Esophagus (tissue), 2 donors: Measurements from ENCODE around the gene RABGAP1L. TPM values are rescaled to one million over a fixed set of nuclear protein-coding genes. Genes with fewer than 3 reads are reported as not detected.
"Not testable (repeated sequence)": the region's sequence is repeated elsewhere in the genome, so short reads cannot be mapped to it uniquely, and the experiment has no call there.

ENCODE experiments used
- H3K27ac ChIP-seq, 2 donors: one replicate each; pipeline ENCODE4 v1.5.1; 2013; ENCODE audit warnings: low read depth in 2 of 2, mild to moderate bottlenecking in 2 of 2, inconsistent platforms in 1 of 2, low read length in 1 of 2, moderate library complexity in 1 of 2
- H3K27me3 ChIP-seq, 2 donors: one replicate each; pipeline ENCODE4 v1.6.1; 2013; ENCODE audit warnings: low read length in 2 of 2, control low read depth in 1 of 2, mild to moderate bottlenecking in 1 of 2; ENCODE audit not compliant: insufficient read depth in 2 of 2, control insufficient read depth in 1 of 2
- H3K36me3 ChIP-seq, 2 donors: one replicate each; pipeline ENCODE4 v1.6.1; 2013; ENCODE audit warnings: low read length in 1 of 2; ENCODE audit not compliant: control insufficient read depth in 2 of 2, insufficient read depth in 2 of 2
- H3K4me1 ChIP-seq, 2 donors: one replicate each; pipeline ENCODE4 v1.6.1; 2013; ENCODE audit warnings: low read length in 1 of 2; ENCODE audit not compliant: control insufficient read depth in 2 of 2, insufficient read depth in 2 of 2
- H3K4me3 ChIP-seq, 2 donors: one replicate each; pipeline ENCODE4 v1.5.1; 2013; ENCODE audit warnings: low read length in 2 of 2, mild to moderate bottlenecking in 2 of 2, low read depth in 1 of 2, moderate library complexity in 1 of 2
- H3K9me3 ChIP-seq, 2 donors: one replicate each; pipeline ENCODE4 v1.6.1; 2013; ENCODE audit warnings: mild to moderate bottlenecking in 2 of 2, low read depth in 1 of 2, low read length in 1 of 2, moderate library complexity in 1 of 2; ENCODE audit not compliant: control insufficient read depth in 2 of 2, insufficient read depth in 1 of 2
- WGBS, 2 donors: extraction: QIAGEN DNeasy Blood & Tissue Kit; methylation state at CpG; one replicate each; pipeline ENCODE4 v1.1.7; 2013; 5-methylcytosine and 5-hydroxymethylcytosine counted together
- polyA plus RNA-seq, 2 donors: library from polyadenylated mRNA; stranded (reverse); fragments of 200-250 nt; gene quantifications; one replicate each; pipeline ENCODE4 v1.2.3, GENCODE V29; 2013
- donor health status: healthy with polysubstance abuse.
- donor health status: Bipolar disorder and iron deficiency.

The RABGAP1L gene
- polyA plus RNA-seq, 2 donors = 9.2 to 13.0 TPM

DNA sequence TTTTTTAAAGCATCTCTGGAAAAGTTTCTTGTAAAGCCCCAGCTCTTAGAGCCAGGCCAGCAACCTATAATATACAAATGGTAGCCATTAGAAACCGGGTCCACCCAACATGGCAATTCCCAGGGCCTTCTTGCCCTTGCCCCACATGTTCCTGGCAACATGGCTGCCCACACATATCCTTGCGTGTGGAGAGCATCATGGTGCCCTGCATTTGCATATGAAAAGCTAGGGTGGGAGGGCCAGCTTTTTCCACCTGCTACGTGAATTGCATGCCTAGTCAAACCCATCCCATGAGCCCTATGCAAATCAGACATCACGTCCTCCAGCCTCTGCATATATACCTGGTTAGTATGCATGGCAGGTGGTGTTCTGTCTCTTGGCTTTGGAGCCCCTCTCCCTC lies 88.2 kb downstream of the RABGAP1L start:
- H3K27ac ChIP-seq = no peak overlapping the region
- 95 to 97% methylated on average over 4 of the region's 4 CpGs for WGBS, 2 donors
- no peaks in the 10 kb centered on the region for H3K4me1 ChIP-seq
- H3K4me3 ChIP-seq = no peak overlapping the region
- H3K36me3 ChIP-seq = peaks cover 0 to 2% of the 10 kb centered on the region in 2 donors
- no peaks in the 10 kb centered on the region for H3K27me3 ChIP-seq
- H3K9me3 ChIP-seq = no peaks in the 10 kb centered on the region

DNA sequence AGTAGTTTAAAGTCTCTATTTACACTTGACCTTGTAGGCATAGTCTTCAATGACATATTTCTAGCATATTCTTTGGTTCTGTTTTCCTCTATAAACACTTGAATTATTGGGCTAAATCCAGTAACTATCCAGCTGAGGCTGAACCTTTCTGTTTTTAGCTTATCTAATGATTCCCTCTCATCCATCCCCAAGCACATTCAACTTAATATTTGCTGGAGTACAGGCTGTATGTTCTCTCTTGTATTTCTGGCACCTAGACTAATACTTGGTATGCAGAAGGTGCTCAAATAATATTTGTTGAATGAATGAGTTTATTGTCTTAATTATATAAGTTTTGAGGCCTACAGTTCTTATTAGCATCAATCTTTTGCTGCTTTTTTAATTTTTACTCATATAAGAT lies 88.7 kb downstream of the RABGAP1L start:
- H3K9me3 ChIP-seq = no peaks in the 10 kb centered on the region
- no peak overlapping the region for H3K4me3 ChIP-seq
- no peaks in the 10 kb centered on the region for H3K27me3 ChIP-seq
- no peaks in the 10 kb centered on the region for H3K4me1 ChIP-seq
- H3K27ac ChIP-seq = no peak overlapping the region
- peaks cover 0 to 2% of the 10 kb centered on the region in 2 donors for H3K36me3 ChIP-seq

DNA sequence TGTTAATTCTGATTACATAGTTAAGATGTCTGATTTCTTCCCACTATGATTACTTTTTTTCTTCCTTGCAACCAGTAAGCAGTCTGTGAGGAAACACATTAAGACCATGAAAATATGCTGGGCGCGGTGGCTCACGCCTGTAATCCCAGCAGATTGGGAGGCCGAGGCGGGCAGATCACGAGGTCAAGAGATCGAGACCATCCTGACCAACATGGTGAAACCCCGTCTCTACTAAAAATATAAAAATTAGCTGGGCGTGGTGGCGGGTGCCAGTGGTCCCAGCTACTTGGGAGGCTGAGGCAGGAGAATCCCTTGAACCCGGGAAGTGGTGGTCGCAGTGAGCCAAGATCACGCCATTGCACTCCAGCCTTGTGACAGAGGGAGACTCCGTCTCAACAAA lies 97.1 kb downstream of the RABGAP1L start:
- H3K4me3 ChIP-seq, H3K27me3 ChIP-seq, H3K36me3 ChIP-seq, H3K27ac ChIP-seq, H3K9me3 ChIP-seq, H3K4me1 ChIP-seq: not testable (repeated sequence)
- 97% methylated on average over 14 of the region's 14 CpGs for WGBS, 2 donors

DNA sequence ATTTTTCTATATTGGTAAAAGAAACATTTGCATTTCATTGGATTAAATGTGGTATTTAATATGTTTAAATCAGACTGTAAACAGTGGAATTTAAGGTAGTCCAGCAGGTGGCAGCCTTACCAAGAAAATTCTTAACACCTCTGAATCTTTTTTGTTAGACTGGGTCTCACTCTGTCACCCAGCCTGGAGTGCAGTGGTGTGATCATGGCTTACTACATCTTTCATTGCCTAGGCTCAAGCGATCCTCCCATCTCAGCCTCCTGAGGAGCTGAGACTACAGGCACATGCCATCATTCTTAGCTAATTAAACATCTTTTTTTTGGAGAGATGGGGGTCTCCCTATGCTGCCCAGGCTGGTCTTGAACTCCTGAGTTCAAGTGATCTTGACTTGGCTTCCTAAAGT lies 98.8 kb downstream of the RABGAP1L start:
- WGBS, 2 donors = 55 to 58% methylated on average over 1 of the region's 1 CpG
- no peak overlapping the region for H3K27ac ChIP-seq

DNA sequence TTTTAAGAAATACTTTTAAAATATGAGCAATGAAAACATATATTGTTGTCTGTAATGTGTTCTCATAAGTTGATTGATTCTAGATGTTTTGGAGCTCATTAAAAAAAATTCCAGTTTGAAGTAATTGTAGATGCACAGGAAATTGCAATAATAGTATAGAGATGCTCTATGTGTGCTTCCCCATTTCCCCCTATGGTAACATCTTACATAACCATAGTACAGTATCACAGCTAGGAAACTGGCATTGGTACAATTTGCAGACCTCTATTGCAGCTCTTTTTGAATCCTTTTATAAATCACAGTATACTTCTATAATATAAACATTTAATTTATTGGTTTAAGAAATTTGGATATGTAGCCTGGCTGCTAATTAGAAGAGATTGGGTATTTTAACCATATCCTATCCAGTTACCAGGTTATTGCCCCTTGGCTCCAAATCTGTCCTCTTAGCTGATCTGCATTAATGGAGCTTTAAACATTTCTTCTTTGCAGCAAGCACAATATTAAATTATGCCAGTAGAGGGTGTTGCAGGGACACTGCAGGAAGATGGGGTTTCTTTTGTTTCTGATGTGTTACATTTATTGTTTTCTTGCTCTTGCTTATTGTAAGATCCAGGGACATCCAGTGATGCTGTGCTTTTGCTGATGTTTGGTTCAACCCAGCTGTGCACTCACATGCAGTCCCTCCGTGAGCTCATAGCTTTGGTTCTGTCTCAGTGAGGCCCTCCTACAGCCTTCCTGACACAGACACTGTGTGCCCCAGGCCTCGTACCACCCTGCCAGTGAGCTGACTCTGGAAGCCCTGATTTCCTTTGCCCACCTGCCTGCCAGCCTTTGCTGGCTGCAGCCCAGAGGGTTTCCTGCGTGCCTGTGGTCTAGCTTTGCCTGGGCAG lies 103.3 kb downstream of the RABGAP1L start:
- Histone ChIP-seq H3K27ac (no peak overlapping the region), H3K4me1 (no peaks in the 10 kb centered on the region), H3K27me3 (no peaks in the 10 kb centered on the region), H3K4me3 (no peak overlapping the region), H3K9me3 (no peaks in the 10 kb centered on the region), H3K36me3 (no peaks in the 10 kb centered on the region)
- WGBS, 2 donors = 66 to 76% methylated on average over 3 of the region's 3 CpGs

More for the DNA sequence above, 98.8 kb downstream of the RABGAP1L start:
- no peak overlapping the region for H3K4me3 ChIP-seq
- H3K9me3 ChIP-seq = no peaks in the 10 kb centered on the region
- no peaks in the 10 kb centered on the region for H3K27me3 ChIP-seq
- H3K4me1 ChIP-seq = no peaks in the 10 kb centered on the region
- no peaks in the 10 kb centered on the region for H3K36me3 ChIP-seq

DNA sequence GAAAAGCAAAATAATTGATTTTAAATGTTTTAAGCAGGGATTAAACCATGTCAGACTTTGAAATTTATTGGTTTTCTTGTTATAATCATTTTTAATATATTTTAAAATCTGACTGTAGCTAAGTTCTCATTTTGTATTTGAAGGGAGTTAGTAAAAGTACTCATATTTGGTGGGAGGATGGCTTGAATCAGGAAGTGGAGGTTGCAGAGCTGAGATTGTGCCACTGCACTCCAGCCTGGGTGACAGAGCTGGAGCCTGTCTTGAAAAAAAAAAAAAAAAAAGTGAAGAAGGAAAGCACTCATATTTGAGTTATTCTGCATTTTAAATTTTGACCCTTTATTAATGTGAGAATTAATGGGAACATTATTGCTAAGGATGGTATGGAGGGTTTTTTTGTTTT lies 106.0 kb downstream of the RABGAP1L start:
- no peaks in the 10 kb centered on the region for H3K27me3 ChIP-seq
- no peaks in the 10 kb centered on the region for H3K4me1 ChIP-seq
- H3K4me3 ChIP-seq = no peak overlapping the region
- no peaks in the 10 kb centered on the region for H3K36me3 ChIP-seq
- H3K9me3 ChIP-seq = no peaks in the 10 kb centered on the region
- H3K27ac ChIP-seq = no peak overlapping the region

DNA sequence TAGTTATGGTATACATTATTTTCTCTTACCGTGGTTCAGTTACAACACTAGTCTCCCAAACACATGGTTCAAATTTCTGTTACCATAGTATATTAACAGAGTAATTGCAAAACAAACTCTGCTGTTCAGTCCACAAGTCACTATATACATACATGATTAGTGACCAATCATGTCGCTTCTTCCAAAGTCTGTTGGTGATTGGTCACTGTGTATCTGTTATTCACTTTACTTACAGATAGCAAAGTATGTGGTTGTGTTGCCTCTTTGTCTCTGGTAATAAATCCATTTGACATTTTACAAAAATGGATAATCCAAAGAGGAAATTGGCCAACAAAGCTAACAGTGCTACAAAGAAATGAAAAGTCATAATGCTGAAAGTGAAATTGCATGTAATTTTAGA lies 107.2 kb downstream of the RABGAP1L start:
- H3K27me3 ChIP-seq = no peaks in the 10 kb centered on the region
- H3K36me3 ChIP-seq = no peaks in the 10 kb centered on the region
- H3K9me3 ChIP-seq = no peaks in the 10 kb centered on the region
- H3K4me1 ChIP-seq = no peaks in the 10 kb centered on the region
- H3K4me3 ChIP-seq = no peak overlapping the region
- no peak overlapping the region for H3K27ac ChIP-seq
- 87 to 88% methylated on average over 2 of the region's 2 CpGs for WGBS, 2 donors

DNA sequence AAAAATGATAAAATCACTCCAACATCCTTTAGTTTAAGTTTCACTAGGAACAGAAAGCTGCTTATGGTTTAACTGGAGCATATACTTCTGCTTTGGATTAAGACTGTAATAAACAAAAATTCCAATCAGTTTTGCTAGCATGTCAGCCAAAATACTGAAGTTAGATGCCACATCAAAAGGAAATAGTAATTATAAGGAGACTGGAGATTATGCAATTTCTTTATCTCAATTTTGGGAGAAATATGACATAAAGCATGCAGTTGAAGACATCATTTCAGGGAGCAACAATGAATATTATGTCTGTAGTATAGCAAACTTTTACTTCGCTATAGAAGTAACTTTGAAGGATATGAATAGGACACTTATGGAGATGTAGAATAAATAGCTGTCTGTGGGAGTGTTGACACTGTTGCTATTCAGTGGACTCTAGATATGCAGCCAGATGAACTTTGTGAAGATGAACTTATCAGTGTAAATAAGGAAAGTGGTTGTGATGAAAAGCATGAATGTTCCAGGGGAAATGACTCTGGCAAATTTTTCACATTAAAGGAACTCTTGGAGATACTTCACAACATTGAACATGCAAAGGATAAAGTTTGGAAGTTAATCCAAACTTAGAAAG lies 107.8 kb downstream of the RABGAP1L start:
- no peaks in the 10 kb centered on the region for H3K9me3 ChIP-seq
- H3K27me3 ChIP-seq = no peaks in the 10 kb centered on the region
- no peak overlapping the region for H3K27ac ChIP-seq
- no peaks in the 10 kb centered on the region for H3K4me1 ChIP-seq
- no peak overlapping the region for H3K4me3 ChIP-seq
- whole genome bisulfite sequencing, 2 donors = 76 to 80% methylated on average over 1 of the region's 1 CpG
- no peaks in the 10 kb centered on the region for H3K36me3 ChIP-seq

DNA sequence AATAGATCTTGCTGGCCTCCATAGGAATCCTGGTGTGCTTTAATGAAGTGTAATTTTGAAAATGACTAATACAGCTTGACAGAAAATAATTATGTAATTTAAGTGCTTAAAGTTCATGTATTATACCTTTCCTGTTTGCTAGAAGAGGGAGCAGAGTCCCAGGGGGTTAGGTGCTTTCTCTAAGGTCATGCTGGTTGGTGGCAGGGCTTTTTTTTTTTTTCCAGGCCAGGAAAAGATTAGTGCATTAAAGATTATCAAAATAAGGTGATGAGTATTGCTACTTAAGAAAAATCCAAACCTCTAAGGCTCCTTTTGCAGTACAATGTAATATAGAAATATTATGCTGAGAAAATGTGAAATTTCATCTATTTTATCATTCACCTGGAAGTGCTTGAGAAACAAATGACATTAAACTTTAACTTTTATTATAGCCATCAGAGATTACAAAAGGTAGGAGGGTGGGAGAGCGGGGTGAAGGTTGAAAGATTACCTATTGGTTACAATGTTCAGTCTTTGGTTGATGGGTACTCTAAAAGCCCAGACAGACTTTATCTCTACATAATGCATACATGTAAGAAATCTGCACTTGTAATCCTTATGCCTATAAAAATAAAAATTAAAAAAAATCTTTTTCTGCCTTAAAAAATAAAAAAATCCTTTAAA lies 110.8 kb downstream of the RABGAP1L start:
- no peaks in the 10 kb centered on the region for H3K4me1 ChIP-seq
- 94 to 100% methylated on average over 1 of the region's 1 CpG for WGBS, 2 donors
- no peaks in the 10 kb centered on the region for H3K9me3 ChIP-seq
- no peak overlapping the region for H3K27ac ChIP-seq
- no peaks in the 10 kb centered on the region for H3K36me3 ChIP-seq
- H3K4me3 ChIP-seq = no peak overlapping the region
- H3K27me3 ChIP-seq = no peaks in the 10 kb centered on the region
